GM18507 (cell line): Measurements from ENCODE around the gene ISCU.
A peak's percentile ranks its signal among the peaks of the same experiment; 100 is the strongest.

Experiments
- DNase-seq: peaks from one replicate; pipeline ENCODE4 v3.0.0; 2011; ENCODE audit warnings: low read depth; ENCODE audit not compliant: insufficient read length; ENCODE audit errors: extremely low spot score
- FAIRE-seq: peaks from 2 replicates; lab custom pipeline; 2011; peaks lifted over from hg19 to GRCh38; lab: Jason Lieb, UNC

ISCU gene

GRCh38 chr12:108562348-108563135, at the start of gene ISCU:
Gene ISCU (plus strand): TSS chr12:108562596. CDS start chr12:108562623, 27 bp downstream.
- peak; percentile 89 for DNase-seq
- peak; percentile 95 for FAIRE-seq

GRCh38 chr12:108514468-108514972, 47.9 kb upstream of the ISCU start:
- FAIRE-seq, result no peak

DNA sequence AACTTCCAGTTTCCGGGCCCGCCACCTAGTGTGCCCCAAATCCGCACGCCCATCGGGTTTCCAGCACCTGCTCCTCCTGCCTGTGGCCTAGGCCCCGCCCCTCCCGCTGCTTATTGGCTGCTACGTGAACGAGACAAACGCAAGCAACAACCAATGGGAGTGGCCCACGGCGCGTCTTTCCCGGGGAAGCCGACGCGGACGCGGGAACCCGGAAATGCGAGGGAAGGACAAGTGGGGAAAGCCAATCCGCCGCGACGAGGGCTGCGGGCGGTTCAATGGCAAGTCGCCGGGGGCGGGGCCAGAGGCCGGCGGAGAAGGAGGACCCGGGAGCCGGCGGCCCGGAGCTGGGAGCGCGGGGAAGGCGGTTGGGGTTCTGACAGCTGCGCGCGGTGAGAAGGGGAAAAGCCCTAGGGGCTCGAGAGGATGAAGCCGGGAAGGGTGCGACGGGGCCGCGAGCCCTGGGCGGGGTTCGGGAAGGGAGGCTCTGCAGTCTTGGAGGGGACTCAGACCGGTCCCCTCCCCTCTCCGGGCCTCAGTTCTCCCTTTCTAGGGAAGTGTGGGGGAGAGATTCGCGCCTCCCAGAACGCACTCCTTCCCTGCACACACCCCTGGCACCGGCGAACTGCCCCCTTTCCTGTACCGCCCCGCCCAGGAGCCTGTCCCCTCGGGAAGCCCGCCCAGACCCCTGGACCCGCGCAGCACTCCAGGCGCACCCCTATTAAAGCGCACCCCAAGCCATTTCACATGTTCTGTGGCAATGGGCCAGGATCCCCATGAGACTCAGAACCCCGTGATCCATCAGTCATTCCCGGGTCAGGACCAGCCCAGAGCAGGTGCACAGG, 47.2 kb upstream of the ISCU start, which contains the start of gene FICD:
TSS of gene FICD (plus strand) at position 305 of the 842 bp plus-strand sequence. CDS start 1,696 bp downstream, outside the sequence.
- FAIRE-seq, result peak; percentile 98

More at GRCh38 chr12:108514468-108514972, 47.9 kb upstream of the ISCU start:
- DNase-seq, result no peak

GRCh38 chr12:108515916-108516315, 46.5 kb upstream of the ISCU start:
- FAIRE-seq, result peak; percentile 39

More for the DNA sequence above, 47.2 kb upstream of the ISCU start, which contains the start of gene FICD:
- peak; percentile 93 for DNase-seq

DNA sequence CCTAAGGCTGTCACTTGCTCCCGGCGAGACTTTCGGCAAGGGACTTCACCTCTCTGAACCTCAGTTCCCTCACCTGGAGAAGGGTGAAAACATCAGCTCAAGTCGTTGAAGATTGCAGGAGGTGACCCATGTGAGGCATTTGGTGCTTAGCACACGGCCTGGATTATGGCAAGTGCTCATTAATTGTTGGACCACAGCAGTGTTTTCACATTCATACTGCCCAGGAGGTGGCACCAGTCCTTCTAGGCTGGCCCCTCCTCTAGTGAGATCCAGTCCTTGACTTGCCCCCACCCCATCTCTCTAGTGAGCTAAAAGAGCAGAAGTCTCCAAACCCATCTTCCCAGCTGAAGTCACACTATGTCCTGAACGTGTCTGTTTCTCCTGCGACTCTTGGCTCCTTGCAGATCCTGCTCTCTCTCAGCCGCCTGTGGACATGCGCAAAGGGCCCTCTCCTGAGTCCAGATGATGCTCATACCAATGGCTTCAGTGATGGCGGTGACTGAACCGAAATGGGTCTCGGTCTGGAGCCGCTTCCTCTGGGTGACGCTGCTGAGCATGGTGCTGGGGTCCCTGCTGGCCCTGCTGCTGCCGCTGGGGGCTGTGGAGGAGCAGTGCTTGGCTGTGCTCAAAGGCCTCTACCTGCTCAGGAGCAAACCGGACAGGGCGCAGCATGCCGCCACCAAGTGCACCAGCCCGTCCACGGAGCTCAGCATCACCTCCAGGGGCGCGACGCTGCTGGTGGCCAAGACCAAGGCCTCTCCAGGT, 45.7 kb upstream of the ISCU start:
- DNase-seq (no peak), FAIRE-seq (no peak)

More at GRCh38 chr12:108515916-108516315, 46.5 kb upstream of the ISCU start:
- no peak for DNase-seq

GRCh38 chr12:108517288-108518100, 44.9 kb upstream of the ISCU start:
- no peak for DNase-seq
- no peak for FAIRE-seq

DNA sequence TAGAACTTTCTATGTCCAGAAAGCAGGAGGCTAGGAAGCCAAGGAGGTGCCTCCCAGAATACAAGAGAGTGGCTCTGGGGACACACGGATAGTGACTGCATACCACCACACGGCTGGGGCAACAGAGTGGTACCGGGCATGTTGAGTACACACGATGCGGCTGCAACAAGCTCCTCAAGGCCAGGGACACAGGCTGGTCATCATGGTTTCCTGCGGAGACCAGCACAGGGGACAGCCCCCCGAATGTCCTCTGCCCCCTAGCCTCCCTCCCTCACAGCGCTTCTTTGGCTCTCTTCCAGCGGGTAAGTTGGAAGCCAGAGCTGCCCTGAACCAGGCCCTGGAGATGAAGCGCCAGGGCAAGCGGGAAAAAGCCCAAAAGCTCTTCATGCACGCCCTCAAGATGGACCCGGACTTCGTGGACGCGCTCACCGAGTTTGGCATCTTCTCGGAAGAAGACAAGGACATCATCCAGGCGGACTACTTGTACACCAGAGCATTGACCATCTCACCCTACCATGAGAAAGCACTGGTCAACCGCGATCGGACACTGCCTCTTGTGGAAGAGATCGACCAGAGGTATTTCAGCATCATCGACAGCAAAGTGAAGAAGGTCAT, 44.2 kb upstream of the ISCU start:
- DNase-seq, result no peak
- no peak for FAIRE-seq

GRCh38 chr12:108518716-108519496, 43.5 kb upstream of the ISCU start:
- DNase-seq (no peak), FAIRE-seq (no peak)

DNA sequence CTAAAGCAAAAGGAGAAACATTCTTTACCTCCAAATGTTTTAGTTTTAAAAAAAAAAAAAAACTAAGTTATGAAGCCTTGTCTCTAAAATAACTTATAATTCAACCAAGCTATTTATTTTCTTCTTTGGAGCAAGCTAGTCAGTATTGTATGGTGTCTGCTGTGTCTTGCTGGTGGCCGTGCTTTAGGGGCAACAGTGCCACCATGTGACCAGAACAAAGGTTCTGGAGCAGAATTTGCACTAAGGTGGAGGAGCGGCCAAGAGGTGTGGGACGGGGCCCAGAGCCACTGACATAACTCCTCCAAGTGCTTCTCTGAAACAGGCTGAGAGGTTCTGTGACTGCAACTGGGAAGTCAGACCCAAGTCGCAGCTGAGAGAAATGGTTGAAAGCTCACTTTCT, 42.8 kb upstream of the ISCU start:
- DNase-seq (no peak), FAIRE-seq (peak; percentile 18)

GRCh38 chr12:108523365-108523764, 39.0 kb upstream of the ISCU start:
- no peak for DNase-seq
- FAIRE-seq, result no peak

GRCh38 chr12:108525681-108526080, 36.7 kb upstream of the ISCU start:
- DNase-seq (no peak), FAIRE-seq (no peak)

GRCh38 chr12:108526482-108527165, 35.8 kb upstream of the ISCU start:
- no peak for FAIRE-seq

DNA sequence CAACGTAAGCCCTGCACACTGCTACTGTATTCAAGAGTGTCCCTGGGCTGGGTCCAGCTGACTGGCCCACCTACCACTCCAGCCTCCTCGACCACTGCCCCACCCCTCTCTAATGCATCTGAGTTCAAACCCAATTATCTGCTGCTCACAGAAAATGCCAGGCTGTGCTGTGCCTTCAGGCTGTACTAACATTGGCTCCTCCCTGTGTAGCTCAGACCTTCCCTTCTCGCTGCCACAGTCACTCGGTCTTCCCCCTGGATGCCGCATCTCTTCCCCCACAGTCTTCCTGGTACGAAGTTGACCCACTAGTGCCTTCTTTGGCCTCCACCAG, 35.3 kb upstream of the ISCU start:
- FAIRE-seq, result no peak

More at GRCh38 chr12:108526482-108527165, 35.8 kb upstream of the ISCU start:
- DNase-seq, result no peak

DNA sequence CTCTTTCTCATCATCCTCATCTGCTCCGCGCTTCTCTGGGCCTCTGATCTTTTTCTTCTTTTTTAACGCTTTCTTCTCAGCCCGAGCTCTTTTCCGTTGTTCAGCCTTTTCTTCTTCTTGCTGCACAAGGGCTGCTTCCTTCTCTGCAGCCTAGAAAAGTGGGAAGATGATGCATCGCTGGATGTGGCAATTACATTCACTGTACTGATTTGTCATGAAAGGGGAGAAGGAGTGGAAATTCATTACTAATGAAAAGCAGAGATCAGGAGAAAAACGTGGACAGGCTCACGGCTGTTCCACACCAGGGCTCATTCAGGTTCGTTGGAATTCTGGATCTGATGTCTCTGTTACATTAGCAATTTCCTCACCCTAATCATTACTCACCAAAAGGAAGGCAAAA, 32.2 kb upstream of the ISCU start:
- DNase-seq, result no peak
- no peak for FAIRE-seq

More for the DNA sequence above, 35.3 kb upstream of the ISCU start:
- DNase-seq, result no peak

- DNase-seq (no peak), FAIRE-seq (no peak)
Measured at GRCh38 chr12:108531929-108532848, 30.2 kb upstream of the ISCU start.

DNA sequence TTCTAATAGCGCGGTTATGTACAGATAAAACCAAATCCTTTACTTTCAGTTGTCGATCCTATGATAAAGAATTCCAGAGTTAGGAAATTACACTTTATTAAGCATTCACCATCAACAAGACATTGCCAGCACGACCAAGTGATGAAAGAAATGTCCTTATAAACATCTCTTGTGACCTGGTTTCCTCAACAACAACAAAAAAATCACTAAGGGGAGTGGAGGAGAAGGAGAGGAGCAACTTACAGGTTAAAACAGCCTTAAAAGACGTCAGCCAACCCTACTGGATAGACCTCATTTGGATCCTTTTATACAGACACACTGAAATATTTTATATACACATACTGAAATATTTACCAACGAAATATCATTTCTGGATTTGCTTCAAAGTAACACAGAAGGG, 24.2 kb upstream of the ISCU start:
- no peak for FAIRE-seq

More for the DNA sequence above, 24.2 kb upstream of the ISCU start:
- no peak for DNase-seq
